Right lobe of liver (tissue), 4 donors: ENCODE results near the gene TFIP11.

Experiments used
- CTCF ChIP-seq, 4 donors: fragments of 200-600 bp in 3 of 4; fragments of 450-650 bp in 1 of 4; IDR thresholded peaks; one replicate each; pipeline versions ENCODE4 v1.5.1 to v1.8.0; 2016 to 2022; ENCODE audit warnings: antibody characterized with exemption in 4 of 4, mild to moderate bottlenecking in 2 of 4
- POLR2A ChIP-seq: fragments of 450-650 bp; IDR thresholded peaks from one replicate; pipeline ENCODE4 v1.6.1; 2017; ENCODE audit warnings: antibody characterized with exemption, mild to moderate bottlenecking
- donor health status: DM: no; HTN: no; CAD: no.
- donor health status: DM: no; HTN: no; CAD: no.
- donor health status: DM: no; HTN: yes; CAD: no.

GRCh38 chr22:26514419-26515161, 2.3 kb upstream of the TFIP11 start:
- TF ChIP-seq CTCF (IDR thresholded peaks at IDR 0.05): no peak
- TF ChIP-seq POLR2A: no peak
